ENCODE measurements around the gene ZFP64.
"Not testable (repeated sequence)": the region's sequence is repeated elsewhere in the genome, so short reads cannot be mapped to it uniquely, and the experiment has no call there.

The ZFP64 gene

GRCh38 chr20:52204136-52204535, 12.6 kb upstream of the ZFP64 start:
- DNase-seq (ENCODE audit: low read depth in 2 of 2), result no peak

- no peak for DNase-seq (ENCODE audit: low read depth in 2 of 2)
Measured at GRCh38 chr20:52201395-52201794, 9.8 kb upstream of the ZFP64 start.

GRCh38 chr20:52200870-52201269, 9.3 kb upstream of the ZFP64 start:
- no peak for DNase-seq (ENCODE audit: low read depth in 2 of 2)

GRCh38 chr20:52196845-52197244, 5.3 kb upstream of the ZFP64 start:
- no peak for DNase-seq (ENCODE audit: low read depth in 2 of 2)

- DNase-seq (ENCODE audit: low read depth in 2 of 2), result no peak
Measured at GRCh38 chr20:52193886-52194545, 2.4 kb upstream of the ZFP64 start.

- no peak for DNase-seq (ENCODE audit: low read depth in 2 of 2)
Measured at GRCh38 chr20:52193133-52193532, 1.6 kb upstream of the ZFP64 start.

- DNase-seq (ENCODE audit: low read depth in 2 of 2), result not testable (repeated sequence)
Measured at GRCh38 chr20:52192719-52193007, 1.1 kb upstream of the ZFP64 start.

- DNase-seq (ENCODE audit: low read depth in 2 of 2), result no peak
Measured at GRCh38 chr20:52191916-52192718, 538 bp upstream of the ZFP64 start.

GRCh38 chr20:52190437-52191131, 995 bp downstream of the ZFP64 start:
- DNase-seq (ENCODE audit: low read depth in 2 of 2), result peak in 1 of 2 donors; percentile 5

- no peak for DNase-seq (ENCODE audit: low read depth in 2 of 2)
Measured at GRCh38 chr20:52181766-52182165, 9.8 kb downstream of the ZFP64 start.

- no peak for DNase-seq (ENCODE audit: low read depth in 2 of 2)
Measured at GRCh38 chr20:52180180-52180840, 11.3 kb downstream of the ZFP64 start.

GRCh38 chr20:52179331-52180179, 12.0 kb downstream of the ZFP64 start:
- DNase-seq (ENCODE audit: low read depth in 2 of 2), result no peak

- DNase-seq (ENCODE audit: low read depth in 2 of 2), result no peak
Measured at GRCh38 chr20:52178691-52179090, 12.9 kb downstream of the ZFP64 start.

GRCh38 chr20:52175840-52176239, 15.7 kb downstream of the ZFP64 start:
- DNase-seq (ENCODE audit: low read depth in 2 of 2), result no peak

GRCh38 chr20:52172392-52173047, 19.1 kb downstream of the ZFP64 start:
- DNase-seq (ENCODE audit: low read depth in 2 of 2), result no peak

GRCh38 chr20:52171025-52171424, 20.6 kb downstream of the ZFP64 start:
- no peak for DNase-seq (ENCODE audit: low read depth in 2 of 2)

GRCh38 chr20:52168116-52168515, 23.5 kb downstream of the ZFP64 start:
- DNase-seq (ENCODE audit: low read depth in 2 of 2), result no peak

GRCh38 chr20:52167232-52167840, 24.2 kb downstream of the ZFP64 start:
- no peak for DNase-seq (ENCODE audit: low read depth in 2 of 2)

- no peak for DNase-seq (ENCODE audit: low read depth in 2 of 2)
Measured at GRCh38 chr20:52166150-52166549, 25.4 kb downstream of the ZFP64 start.

- DNase-seq (ENCODE audit: low read depth in 2 of 2), result no peak
Measured at GRCh38 chr20:52160621-52161204, 30.9 kb downstream of the ZFP64 start.
